ELR (cell line): ENCODE results near the gene C1QTNF1.

Experiments used
- DNase-seq: peaks from one replicate; pipeline ENCODE4 v3.0.0-alpha.2; 2015; ENCODE audit warnings: low read depth

C1QTNF1 gene

GRCh38 chr17:79095345-79096055, 71.5 kb downstream of the C1QTNF1 start:
- peak; percentile 27 for DNase-seq

GRCh38 chr17:79096477-79096876, 72.5 kb downstream of the C1QTNF1 start:
- no peak for DNase-seq

- no peak for DNase-seq
Measured at GRCh38 chr17:79097226-79098055, 73.5 kb downstream of the C1QTNF1 start.

GRCh38 chr17:79098282-79098867, 74.4 kb downstream of the C1QTNF1 start:
- no peak for DNase-seq
